Left cardiac atrium (tissue), 4 donors: Measurements from ENCODE around the gene COL19A1. TPM values are rescaled to one million over a fixed set of nuclear protein-coding genes. Genes with fewer than 3 reads are reported as not detected.

Source experiments
- ATAC-seq, 2 donors: fragments of 200-7000 bp; cut with Tn5 transposase; one replicate each; pipeline ENCODE4 v1.9.1; 2020; ENCODE audit warnings: mild to moderate bottlenecking in 2 of 2, moderate library complexity in 2 of 2
- DNase-seq: peaks from one replicate; pipeline ENCODE4 v3.0.0-alpha.2; 2020
- intact Hi-C, 2 donors: fragments of 100-400 bp; cut with DNase I; formaldehyde crosslinking; loops; one replicate each; pipeline versions ENCODE4 v1.14.1 to v1.15.1; 2022 to 2023
- total RNA-seq, 2 donors: library from RNA; stranded (reverse); fragmentation: NEBNext Ultra II Directional; extraction: Animal tissue kit (Norgen Biotek cat#: 25700); gene quantifications; one replicate each; pipeline ENCODE4 v1.2.1, GENCODE V29; 2021
- donor health status: DM: no; HTN: yes; CAD: no.
- donor health status: DM: no; HTN: yes; CAD: no; lungs with severe emphysema.
- donor health status: DM: yes; HTN: yes; CAD: no.
- donor health status: Dilated cardiomyopathy.

Gene COL19A1
- total RNA-seq, 2 donors from 2014 or later = 1.9 to 2.5 TPM

DNA sequence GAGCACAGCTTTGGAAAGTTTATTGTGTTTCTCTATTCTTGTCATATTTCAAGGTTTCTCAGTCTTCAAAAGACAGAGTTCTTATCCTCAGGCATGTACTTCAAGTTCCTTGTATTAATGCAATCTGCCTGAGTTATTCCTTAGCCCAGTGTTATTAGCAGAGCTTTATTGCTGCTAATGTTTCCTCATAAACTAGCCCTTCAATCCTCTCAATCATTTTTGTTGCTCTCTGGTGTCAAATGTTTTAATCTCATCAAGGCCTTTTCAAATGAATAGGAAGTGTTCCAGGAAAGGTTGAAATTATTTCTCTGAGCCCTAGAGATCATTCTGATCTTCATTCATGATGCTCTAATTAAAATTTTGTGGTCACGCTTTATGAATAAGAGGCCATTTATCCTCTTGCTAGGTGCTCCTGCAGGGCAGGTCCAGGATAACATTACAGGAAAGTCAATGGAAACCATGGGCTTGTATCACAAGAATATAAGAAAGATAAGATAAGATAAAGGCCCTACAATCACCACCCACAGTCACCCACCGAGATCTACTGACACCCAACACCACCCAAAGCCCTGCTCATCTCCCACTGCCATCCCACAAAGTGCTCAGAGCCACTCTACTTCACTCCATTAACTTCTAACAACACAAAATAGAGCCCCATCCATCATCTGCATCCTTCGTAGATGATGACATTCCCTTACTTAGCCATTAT is 310.6 kb downstream of the COL19A1 start:
- no peak for ATAC-seq
- DNase-seq = no peak
- intact Hi-C loops = no loop called here

DNA sequence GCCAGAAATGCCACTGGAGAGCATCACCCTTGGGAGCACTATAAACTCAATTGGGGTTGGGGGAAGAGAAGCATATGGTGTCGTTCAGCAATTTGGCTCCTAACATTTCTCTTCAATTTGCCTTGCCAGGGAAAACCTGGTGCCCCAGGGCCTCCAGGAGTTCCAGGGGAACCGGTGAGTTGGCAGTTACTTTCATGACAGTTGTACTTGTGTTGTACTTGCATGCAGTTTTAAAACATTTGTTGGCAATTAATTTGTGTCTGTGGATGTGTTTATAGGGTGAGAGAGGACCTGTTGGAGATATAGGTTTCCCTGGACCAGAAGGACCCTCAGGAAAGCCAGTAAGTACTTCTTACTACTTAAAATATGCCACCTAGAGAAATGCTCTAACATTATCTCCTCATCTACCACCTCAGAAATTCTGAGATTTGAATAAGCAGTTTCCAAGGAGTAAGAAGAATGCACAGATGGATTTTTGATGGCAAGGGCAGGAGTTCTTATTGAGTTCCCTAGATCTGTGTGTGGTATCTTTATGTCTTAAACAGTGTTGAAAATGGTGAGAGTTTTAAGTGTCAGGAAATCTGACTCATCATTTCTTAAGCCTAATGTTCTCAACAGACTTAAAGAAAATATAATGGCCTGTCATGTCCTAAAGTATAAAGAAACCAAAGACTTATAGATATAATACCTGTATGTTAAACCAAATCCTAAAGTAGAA is 314.0 kb downstream of the COL19A1 start:
- intact Hi-C loops = no loop called here
- DNase-seq (no peak), ATAC-seq (no peak)

DNA sequence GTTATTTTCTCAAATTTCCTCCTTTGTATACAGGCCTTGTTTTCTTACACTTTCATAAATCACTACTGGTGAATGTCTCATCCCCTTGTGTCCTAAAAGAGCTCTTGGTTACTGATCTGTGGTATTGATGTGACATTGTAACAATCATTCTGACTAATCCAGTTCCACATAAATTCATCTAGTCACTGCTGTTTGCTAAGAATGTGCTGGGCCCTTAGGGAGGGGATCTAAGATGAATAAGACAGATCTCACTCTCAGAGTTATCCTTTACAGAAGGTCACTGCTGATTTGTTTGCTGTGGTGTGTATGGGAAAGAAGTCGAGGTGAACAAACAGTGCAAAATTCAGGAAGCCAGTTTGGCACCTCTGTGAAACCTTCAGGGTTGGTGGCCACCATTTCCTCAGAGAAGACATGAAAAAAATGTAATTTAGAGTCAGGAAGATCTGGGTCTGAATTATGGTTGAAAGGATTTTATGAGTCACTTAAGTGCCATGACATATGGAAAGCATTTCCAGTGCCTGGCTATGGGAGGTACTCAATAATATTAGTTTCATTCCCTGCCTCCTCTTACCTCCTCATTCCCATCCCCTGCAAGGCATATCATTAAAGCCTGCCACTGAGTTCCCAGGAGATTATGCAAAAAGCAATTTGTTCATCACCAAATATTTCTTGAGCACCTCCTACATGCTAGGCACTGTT is 314.7 kb downstream of the COL19A1 start:
- no peak for DNase-seq
- intact Hi-C loops = no loop called here
- ATAC-seq = no peak

DNA sequence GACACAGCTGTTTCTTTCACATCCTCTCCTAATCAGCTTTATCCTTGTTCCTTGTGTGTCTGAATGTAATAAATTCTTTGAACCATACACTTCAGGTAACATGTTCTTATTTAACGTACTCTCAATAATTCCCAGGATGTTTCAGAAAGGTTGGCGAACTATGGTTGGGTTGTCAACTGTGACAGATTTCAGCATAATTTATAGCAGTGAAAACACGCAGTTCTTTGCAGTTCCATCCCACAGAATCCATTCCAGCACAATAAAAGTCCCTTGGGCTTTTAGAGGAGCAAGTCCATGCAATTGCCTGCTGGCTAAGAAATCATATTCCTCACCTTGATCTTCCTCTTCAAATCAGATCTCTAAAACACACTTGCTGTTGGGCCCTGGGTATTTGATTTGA is 317.2 kb downstream of the COL19A1 start:
- DNase-seq (no peak), ATAC-seq (no peak)
- intact Hi-C loops = no loop called here

DNA sequence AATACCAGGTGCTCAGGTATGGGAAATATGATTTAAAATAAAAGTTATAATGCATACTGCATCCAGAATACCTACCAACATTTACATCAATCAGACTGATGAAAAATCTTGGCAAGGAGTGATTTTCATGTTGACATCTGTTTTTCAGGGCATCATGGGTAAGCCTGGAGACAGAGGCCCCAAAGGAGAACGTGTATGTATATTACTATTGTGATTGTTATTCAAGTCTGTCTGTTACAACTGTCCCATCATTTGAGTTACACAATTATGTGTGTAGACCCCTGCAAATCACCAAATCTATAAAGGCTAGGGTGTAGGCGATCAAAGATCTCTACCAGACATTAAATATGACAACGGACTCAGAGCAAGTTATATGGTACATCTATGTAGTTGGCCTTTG is 318.4 kb downstream of the COL19A1 start:
- intact Hi-C loops = no loop called here
- no peak for DNase-seq
- ATAC-seq = no peak

DNA sequence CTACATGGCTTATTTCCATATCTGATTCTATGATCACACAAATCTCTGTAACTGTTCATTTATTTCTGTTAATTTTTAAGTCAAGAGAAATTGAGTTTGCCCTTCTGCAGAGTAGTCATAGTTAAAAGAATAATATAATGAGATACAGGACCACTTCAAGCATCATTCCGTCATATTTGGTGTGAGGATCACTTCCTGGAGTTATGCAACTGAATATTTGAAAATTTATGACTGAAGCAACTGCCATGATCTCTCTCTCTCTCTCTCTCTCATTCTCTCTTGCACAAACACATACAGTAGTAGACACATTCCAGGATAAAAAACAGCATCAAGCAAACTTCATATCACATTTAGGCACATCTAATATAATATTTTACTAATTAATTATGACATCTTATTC is 320.1 kb downstream of the COL19A1 start:
- ATAC-seq (no peak), DNase-seq (no peak)
- intact Hi-C loops = no loop called here

DNA sequence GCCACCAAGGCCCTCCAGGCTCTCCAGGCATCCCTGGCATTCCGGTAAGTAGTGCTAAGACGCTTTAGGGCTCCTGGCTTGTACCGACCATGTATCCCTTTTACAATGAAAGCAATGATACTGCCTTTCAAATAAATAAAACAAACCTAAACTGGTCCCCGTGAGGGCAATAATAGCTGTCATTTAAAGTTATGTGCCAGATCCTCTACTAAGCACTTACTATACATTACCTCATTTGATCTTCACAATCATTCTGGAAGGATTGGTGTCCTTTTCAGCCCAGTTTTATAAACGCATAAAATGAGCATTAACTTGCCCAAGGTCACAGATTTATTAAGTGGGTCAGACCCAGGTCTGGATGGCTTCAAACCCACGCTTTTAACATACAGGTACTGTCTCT is 321.8 kb downstream of the COL19A1 start:
- ATAC-seq = no peak
- intact Hi-C loops = no loop called here
- DNase-seq = no peak

DNA sequence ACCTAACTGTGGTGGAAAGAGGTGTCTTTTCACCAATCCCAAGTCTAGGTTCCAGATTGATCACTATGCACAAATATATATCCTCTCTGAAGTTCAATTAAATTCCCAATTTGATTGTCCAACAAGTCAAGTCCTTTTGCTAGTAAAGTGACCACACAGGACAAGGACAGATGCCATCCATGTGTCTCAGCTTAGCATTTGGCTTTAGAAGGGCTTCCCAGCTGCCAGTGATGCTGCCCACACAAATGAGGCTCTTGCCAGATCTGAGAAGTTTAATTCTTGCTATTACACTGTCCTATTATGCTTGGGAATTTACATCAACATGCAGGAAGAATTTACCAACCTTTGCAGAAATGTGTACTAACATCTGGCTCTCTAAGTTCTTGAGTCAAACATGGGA is 328.1 kb downstream of the COL19A1 start:
- intact Hi-C loops = no loop called here
- ATAC-seq = no peak
- DNase-seq = no peak

DNA sequence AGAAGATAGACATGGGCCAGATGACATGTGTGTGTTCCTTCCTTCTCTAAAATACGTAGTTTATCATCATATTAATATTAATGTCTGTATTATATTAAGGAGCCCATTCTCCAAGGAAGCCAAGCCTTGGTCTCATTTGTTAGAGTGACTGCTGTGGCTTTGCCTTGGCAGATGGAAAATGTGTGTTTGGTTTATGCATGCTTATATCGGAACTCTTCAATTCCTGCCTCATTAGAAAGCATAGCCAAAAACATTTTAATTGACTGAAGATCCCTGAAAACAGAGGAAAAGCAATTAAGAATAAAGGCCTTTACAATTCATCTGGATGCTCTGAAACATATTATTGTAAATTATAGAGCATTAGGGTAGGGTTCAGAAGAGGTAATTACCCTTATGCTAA is 330.2 kb downstream of the COL19A1 start:
- ATAC-seq = no peak
- intact Hi-C loops = no loop called here
- DNase-seq = no peak

DNA sequence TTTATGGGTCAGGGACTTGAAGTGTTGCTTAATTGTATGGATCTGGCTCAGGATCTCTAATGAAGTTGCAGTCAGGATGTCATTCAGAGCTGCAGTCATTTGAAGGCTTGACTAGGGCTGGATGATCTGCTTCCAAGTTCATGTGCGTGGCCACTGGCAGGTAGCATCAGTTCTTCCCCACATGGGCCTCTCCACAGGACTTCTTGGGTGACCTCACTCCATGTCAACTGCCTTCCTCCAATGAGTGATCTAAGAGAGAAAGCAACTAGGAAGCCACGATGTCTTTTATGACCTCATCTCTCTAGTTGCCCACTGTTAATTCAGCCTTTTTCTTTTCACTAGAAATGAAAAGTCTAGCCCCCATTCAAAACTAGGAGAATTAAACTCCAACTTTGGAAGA is 332.4 kb downstream of the COL19A1 start:
- DNase-seq (no peak), ATAC-seq (no peak)
- intact Hi-C loops = no loop called here

DNA sequence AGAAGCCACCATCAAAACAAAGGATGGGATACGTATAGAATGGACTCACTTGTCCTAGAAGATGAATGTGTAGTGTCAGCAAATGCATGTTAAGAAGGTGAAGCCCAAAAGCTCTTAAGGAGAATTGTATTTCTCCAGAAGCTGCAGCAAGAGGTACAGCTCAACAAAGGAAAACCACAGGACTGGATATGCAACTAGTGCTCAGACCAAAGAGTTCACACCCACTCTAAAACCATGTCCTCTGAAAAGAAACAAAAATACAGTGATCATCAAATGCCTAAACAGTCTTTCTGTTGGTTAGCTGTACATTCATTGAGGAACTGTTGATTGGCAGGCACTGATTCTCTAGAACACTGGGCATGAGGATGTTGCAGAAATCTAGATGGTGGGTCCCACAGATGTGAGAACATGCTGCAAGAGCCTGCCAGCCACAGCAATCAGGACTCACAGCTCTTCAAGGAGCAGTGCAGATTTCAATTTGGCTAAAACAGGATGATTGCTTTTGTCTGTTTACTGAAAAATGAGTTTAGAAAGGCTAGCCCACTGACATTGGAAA is 342.0 kb downstream of the COL19A1 start:
- intact Hi-C loops = no loop called here
- ATAC-seq = no peak

DNA sequence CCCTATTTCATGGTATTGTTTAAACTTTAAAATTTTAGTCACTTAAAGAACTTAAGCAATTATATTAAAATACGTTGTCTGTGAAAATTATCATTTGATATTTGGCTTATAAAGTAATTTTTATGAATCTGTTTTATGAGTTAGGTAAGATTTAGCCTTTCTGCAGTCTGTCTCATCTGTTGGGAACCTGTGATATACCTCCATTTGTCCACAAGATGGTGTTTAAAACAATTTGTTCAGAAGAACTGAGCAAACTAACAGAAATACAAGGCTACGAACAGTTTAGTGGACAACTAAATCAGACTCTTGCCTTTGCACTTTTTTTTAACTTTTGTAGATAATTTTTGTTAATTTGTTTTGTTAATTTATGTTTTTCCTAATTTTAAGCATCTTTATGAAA is 344.1 kb downstream of the COL19A1 start:
- intact Hi-C loops = no loop called here
- DNase-seq (no peak), ATAC-seq (no peak)

More for the DNA sequence above, 342.0 kb downstream of the COL19A1 start:
- no peak for DNase-seq

DNA sequence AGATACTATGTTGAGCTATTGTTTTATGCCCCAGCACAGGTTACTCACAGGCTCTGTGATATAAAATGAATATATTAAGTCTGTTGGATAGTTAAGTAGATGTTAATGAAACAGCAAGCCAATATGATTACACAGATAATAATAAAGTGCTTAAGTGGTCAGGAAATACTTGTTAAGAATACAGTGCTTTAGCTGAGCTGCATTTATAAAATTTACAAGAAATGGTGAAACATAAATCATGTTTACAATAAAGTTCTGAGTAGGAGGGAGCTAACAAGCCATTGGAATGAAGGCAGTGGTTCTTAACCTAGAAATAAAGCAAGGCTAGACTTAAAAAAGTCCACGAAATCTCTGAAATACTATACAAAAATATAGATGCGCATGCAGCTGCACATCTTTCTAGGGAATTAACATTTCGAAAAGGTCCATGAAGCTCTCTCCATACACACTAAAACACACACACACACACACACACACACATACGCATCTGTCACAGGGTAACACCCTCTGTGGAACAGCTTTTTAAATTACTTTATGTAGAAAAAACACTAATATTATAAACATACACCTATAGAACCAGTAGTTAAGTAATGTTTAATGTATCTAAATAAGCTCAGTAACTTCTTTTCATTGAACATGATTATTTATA is 349.2 kb downstream of the COL19A1 start:
- ATAC-seq (no peak), DNase-seq (no peak)
- intact Hi-C loops = no loop called here

DNA sequence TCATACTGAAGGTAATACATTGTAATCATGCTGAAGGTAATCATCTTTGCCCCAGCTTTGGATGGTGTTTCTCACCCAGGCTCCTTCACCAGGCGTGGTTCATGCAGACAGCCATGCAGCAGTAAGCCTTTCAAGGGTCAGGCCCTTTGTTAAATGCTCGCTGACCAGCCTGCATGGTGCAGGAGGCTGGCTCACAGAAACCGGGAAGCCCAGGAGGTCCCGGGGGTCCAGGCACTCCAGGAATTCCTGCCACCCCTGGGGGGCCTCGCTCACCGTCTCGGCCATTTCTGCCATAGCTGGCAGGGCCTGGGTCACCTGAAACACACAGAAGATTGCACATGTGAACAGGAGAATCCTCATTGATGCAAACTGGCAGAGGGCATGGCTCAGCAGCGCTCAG is 350.4 kb downstream of the COL19A1 start:
- ATAC-seq (no peak), DNase-seq (no peak)
- intact Hi-C loops = no loop called here

DNA sequence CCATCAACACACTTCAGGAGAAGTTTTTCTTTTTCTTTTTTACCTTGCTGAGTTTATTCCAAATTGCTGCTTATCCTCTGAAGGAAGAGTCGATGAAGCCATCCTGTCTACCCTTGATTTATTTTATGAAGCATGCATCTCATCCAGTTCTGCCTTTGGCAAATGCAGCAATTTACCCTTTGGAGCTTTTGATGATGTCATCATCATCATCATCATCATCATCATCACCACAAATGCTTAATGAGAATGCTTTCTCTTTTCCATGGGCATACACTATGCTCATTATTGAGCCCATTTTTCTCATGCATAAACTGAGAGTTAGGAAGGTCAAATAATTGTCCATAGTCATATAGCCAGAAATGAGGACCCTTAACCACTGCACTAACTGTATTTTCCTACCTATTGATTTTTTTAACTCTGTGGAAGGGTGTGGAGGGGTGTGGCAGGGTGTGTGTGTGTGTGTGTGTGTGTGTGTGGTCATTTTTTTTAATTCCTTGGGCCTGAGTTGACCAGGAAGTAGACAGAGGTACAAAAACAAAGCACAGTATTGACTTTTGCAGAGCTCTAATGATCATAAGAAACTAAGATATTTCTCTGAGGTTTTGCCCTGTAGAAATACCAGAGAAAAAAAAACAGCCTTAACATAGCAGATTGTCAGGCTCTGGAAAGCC is 353.7 kb downstream of the COL19A1 start:
- intact Hi-C loops = loop anchor here in 1 of 2 donors (2.0 to 5.0 kb wide), 3 partner anchors 72 to 792 kb away; no protein-coding TSS in a partner anchor
- ATAC-seq = no peak
- no peak for DNase-seq

DNA sequence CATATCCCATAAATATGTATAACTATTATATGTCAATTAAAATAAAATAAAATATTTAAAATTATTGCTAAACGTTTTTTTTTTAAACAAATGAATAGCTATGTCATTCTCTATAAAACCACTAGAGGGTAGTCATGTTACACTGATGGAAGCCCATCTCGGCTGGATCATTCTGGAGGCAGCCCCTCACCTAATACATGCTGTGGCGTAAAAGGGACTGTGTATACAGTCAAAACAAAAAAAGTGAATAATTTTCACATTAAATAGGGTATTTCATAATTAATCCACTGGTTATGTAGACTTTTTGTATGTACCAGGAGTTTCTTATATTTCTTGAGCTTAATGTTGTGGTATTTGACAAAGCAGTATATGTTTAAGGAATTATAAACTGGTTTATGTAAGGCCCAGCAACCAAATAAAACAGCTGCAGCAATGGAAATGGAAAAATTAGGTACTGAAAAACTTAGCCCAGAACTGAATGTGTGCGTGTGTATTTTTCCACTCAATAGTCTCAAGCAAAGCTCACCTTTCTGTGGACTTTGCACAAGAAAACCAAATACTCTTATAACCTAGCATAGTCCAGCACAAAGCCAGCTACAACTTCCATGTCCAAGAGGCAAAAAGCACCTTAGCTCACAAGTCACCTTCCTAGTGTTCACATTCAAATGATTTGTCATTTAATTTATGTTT is 354.8 kb downstream of the COL19A1 start:
- DNase-seq (no peak), ATAC-seq (peak; percentile 37 to 62)
- intact Hi-C loops = loop anchor here in 1 of 2 donors (2.0 to 5.0 kb wide), 3 partner anchors 71 to 791 kb away; no protein-coding TSS in a partner anchor

DNA sequence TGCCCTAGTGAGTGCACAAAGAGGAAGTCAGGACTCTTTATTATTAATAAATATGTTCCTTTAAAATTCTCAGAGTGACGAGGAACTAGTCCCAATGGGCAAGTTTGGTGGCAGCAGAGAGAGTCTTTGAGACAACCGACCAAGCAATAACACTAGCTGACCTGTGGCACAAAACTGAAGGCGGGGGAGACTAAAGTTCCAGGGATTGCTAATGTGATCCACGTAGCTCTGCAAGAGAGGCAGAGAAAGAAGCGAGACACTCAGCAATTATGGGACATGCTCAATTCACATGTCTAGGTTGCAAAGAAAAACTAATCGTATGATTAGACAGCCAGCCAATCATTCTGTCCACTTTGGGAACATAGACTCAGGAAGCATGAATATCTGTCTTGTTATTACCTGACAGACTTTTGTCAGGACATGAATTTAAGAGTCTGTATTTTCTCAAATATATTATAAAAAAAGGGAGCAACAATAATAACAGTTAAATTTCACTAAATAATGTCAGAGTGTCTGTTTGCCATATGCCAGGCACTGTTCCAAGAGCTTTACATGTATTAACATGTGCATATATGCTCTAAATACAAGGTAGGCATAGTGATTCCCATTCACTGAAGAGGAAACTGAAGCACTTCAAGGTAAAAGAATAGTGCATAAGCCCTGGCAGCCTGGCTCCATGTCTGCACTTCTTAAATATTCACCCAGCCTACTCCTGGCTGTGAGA is 355.5 kb downstream of the COL19A1 start:
- ATAC-seq = peak in 1 of 2 donors; percentile 64
- DNase-seq = no peak
- intact Hi-C loops = loop anchor here in 1 of 2 donors (2.0 to 5.0 kb wide), 3 partner anchors 70 to 790 kb away; no protein-coding TSS in a partner anchor

DNA sequence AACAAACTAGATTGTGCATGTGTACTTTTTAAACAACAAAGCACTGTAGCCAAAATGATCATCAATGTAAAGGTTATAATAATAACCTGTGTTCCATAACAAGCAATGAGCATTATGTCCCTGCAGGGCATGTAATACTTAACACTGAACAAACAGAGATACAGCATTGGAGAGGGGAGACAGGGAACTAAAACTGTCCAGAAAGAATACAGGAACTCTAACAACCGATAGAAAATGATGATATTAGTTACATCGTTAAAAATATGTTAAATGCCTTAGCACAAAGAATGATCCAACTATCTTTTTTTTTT is 356.0 kb downstream of the COL19A1 start:
- ATAC-seq = no peak
- DNase-seq = no peak
- intact Hi-C loops = loop anchor here in 1 of 2 donors (5.0 kb wide), 2 partner anchors 70 to 790 kb away; no protein-coding TSS in a partner anchor
